HG03280 (cell line): ENCODE results near the gene ZNF41.

Experiments
- ATAC-seq: cut with Tn5 transposase; IDR thresholded peaks from one replicate; pipeline ENCODE4 v1.9.1; 2021; ENCODE audit warnings: mild to moderate bottlenecking, moderate library complexity; ENCODE audit not compliant: unreplicated experiment

ZNF41 gene

GRCh38 chrX:47413179-47413594 is 69.8 kb downstream of the ZNF41 start:
- ATAC-seq: no peak
